H1 (cell line): ENCODE data around the gene XAB2.

ENCODE experiments used
- EZH2 ChIP-seq: fragments of 200-600 bp; sonication (generic); IDR thresholded peaks from 2 replicates; pipeline ENCODE4 v1.7.1; 2012; ENCODE audit warnings: low read depth, mild to moderate bottlenecking, moderate library complexity, low read length, inconsistent platforms; ENCODE audit not compliant: severe bottlenecking
- FOSL1 ChIP-seq: IDR thresholded peaks from 2 replicates; pipeline ENCODE4 v1.6.1; 2011; ENCODE audit warnings: mild to moderate bottlenecking, low read depth, low read length, moderate library complexity; ENCODE audit not compliant: insufficient read depth
- TCF12 ChIP-seq: IDR thresholded peaks from 2 replicates; pipeline ENCODE4 v1.6.1; 2011; ENCODE audit warnings: low read depth, mild to moderate bottlenecking, low read length
- TF ChIP-seq, protein P1 (sequence below), 3 experiments: IDR thresholded peaks; 1 replicate in 2 of 3; 2 replicates in 1 of 3; pipeline versions ENCODE4 v1.5.1 to v1.6.1; 2011; ENCODE audit warnings: low read length in 3 of 3, mild to moderate bottlenecking in 3 of 3, inconsistent platforms in 2 of 3, low read depth in 1 of 3, moderate library complexity in 1 of 3; ENCODE audit not compliant: insufficient read depth in 1 of 3; ENCODE audit errors: control extremely low read depth in 1 of 3

DNA sequence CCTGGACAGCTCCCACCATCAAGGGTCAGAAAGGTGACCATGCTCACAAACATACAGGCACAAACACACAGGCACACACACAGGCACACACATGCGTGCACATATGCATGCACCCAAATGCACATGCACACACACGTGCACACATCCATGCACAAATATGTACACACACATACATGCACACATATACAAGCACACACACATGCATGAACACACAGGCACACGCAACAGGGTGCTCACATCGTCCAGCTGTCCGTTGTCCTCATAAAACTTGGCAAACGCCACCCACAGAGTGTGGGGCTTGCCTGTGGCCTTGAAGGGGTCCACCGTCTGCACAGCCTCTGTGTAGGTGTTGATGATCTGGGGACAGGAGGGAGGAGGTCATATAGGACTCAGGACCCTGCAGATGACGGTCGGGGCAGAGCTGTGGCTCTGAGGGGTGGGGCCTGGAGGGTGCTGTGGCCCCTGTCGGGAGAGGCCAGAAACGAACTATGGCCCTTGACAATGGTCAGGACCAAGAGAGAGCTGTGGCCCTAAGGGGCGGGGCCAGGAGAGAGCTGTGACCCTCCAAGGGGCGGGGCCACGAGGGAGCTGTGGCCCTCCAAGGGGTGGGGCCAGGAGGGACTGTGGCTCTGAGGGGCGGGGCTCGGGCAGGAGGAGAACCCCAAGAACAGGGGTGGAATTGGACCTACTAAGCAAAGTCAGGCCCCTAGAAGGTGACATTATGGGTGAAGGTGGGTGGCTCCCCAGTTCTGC is 6.2 kb downstream of the XAB2 start:
- TF ChIP-seq EZH2 (no peak), TCF12 (no peak), FOSL1 (no peak)
- TF ChIP-seq, protein P1, sequence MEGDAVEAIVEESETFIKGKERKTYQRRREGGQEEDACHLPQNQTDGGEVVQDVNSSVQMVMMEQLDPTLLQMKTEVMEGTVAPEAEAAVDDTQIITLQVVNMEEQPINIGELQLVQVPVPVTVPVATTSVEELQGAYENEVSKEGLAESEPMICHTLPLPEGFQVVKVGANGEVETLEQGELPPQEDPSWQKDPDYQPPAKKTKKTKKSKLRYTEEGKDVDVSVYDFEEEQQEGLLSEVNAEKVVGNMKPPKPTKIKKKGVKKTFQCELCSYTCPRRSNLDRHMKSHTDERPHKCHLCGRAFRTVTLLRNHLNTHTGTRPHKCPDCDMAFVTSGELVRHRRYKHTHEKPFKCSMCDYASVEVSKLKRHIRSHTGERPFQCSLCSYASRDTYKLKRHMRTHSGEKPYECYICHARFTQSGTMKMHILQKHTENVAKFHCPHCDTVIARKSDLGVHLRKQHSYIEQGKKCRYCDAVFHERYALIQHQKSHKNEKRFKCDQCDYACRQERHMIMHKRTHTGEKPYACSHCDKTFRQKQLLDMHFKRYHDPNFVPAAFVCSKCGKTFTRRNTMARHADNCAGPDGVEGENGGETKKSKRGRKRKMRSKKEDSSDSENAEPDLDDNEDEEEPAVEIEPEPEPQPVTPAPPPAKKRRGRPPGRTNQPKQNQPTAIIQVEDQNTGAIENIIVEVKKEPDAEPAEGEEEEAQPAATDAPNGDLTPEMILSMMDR (IDR thresholded peaks at IDR 0.05; ENCODE audit: control extremely low read depth in 1 of 3, insufficient read depth in 1 of 3, low read depth in 1 of 3, low read length in 3 of 3): no peak
